Ishikawa (cell line): Measurements from ENCODE around the gene PPP3CB.

Source experiments
- CEBPB ChIP-seq: IDR thresholded peaks from 2 replicates; pipeline ENCODE4 v1.6.1; 2012
- EGR1 ChIP-seq: IDR thresholded peaks from 2 replicates; pipeline ENCODE4 v1.6.1; 2012
- MAX ChIP-seq: IDR thresholded peaks from 2 replicates; pipeline ENCODE4 v1.6.1; 2012
- NFIC ChIP-seq: IDR thresholded peaks from 2 replicates; pipeline ENCODE4 v1.6.1; 2012
- REST ChIP-seq: IDR thresholded peaks from 2 replicates; pipeline ENCODE4 v1.6.1; 2012; ENCODE audit warnings: low read depth, mild to moderate bottlenecking
- TAF1 ChIP-seq: IDR thresholded peaks from 2 replicates; pipeline ENCODE4 v1.6.1; 2012; ENCODE audit warnings: low read depth, mild to moderate bottlenecking
- USF1 ChIP-seq: IDR thresholded peaks from 2 replicates; pipeline ENCODE4 v1.6.1; 2012
- YY1 ChIP-seq: IDR thresholded peaks from 2 replicates; pipeline ENCODE4 v1.6.1; 2012; ENCODE audit warnings: low read depth
- ZBTB7A ChIP-seq: IDR thresholded peaks from 2 replicates; pipeline ENCODE4 v1.6.1; 2012; ENCODE audit warnings: low read depth

GRCh38 chr10:73545357-73545756 is 49.5 kb upstream of the PPP3CB start:
- TF ChIP-seq EGR1 (no peak), MAX (no peak), YY1 (no peak), USF1 (no peak), CEBPB (no peak), ZBTB7A (no peak), REST (no peak), NFIC (no peak), TAF1 (no peak)
